ENCODE measurements around the gene SLC12A9. TPM values are rescaled to one million over a fixed set of nuclear protein-coding genes. Genes with fewer than 3 reads are reported as not detected.

Gene SLC12A9
- total and polyA plus RNA-seq, 2 of the 4 experiments (the other 2 are of a cell fraction), result 4.5 to 16.2 TPM

- WGBS, 2 experiments (ENCODE audit: extremely low coverage in 2 of 2, insufficient read length in 1 of 2), result 100% methylated on average over 3 of the region's 9 CpGs; no CpG with 5 or more reads in 1 of the 2 experiments
- Histone ChIP-seq H2AK9ac (replicated peaks; ENCODE audit: low read depth, low read length, poor library complexity) (no peak overlapping the region), H3K18ac (ENCODE audit: low read depth, low read length) (no peak overlapping the region), H3K23ac (ENCODE audit: low read depth, low read length) (no peak overlapping the region), H2AFZ (replicated peaks; ENCODE audit: low read length, poor library complexity) (no peak overlapping the region), H3K14ac (replicated peaks; ENCODE audit: low read depth, low read length) (no peak overlapping the region), H3K27me3 (ENCODE audit: control insufficient read depth, insufficient read depth, low read length) (no peaks in the 10 kb centered on the region), H3K4me1 (ENCODE audit: control insufficient read depth, insufficient read depth, low read length) (peaks cover 3% of the 10 kb centered on the region; the same call in 1 of the 2 replicates), H4K20me1 (ENCODE audit: insufficient read depth, low read length) (no peaks in the 10 kb centered on the region; the same call in 1 of the 2 replicates), H3K36me3 (ENCODE audit: control insufficient read depth, insufficient read depth, low read length) (peaks cover 75% of the 10 kb centered on the region), H3K9me1 (ENCODE audit: insufficient read depth, low read length) (0 out of 2 replicates have a peak, but pooled peaks cover 3% of the 10 kb centered on the region), H4K8ac (ENCODE audit: low read depth in 2 of 2, low read length in 2 of 2) (no peak overlapping the region), H3K4me3 (ENCODE audit: insufficient read depth, low read depth, low read length) (no peak overlapping the region), H4K91ac (ENCODE audit: insufficient read depth, low read depth, low read length) (no peak overlapping the region), H2BK15ac (ENCODE audit: low read depth, low read length) (no peak overlapping the region), H3K27ac (ENCODE audit: insufficient read depth, low read length) (no peak overlapping the region), H3K4ac (ENCODE audit: low read depth, low read length) (no peak overlapping the region), H2BK20ac (ENCODE audit: low read depth, low read length) (no peak overlapping the region), H3K79me1 (ENCODE audit: low read depth in 1 of 2, low read length in 2 of 2) (peaks cover 0 to 17% of the 10 kb centered on the region in 2 experiments; a peak in 3 of 4 replicates), H3K9me3 (ENCODE audit: control insufficient read depth, insufficient read depth, low read length) (no peaks in the 10 kb centered on the region), H4K5ac (ENCODE audit: low read depth, low read length) (no peak overlapping the region), H2BK5ac (ENCODE audit: low read depth, low read length, poor library complexity, severe bottlenecking) (no peak overlapping the region), H3K4me2 (ENCODE audit: low read depth, low read length) (no peak overlapping the region), H3K56ac (ENCODE audit: extremely low read depth, insufficient read depth, low read length) (no peak overlapping the region), H3K9ac (ENCODE audit: low read depth, low read length) (no peak overlapping the region), H2AK5ac (ENCODE audit: low read depth, low read length) (no peak overlapping the region), H2BK120ac (ENCODE audit: low read depth, low read length) (no peak overlapping the region)
- in situ Hi-C loops (cut with MboI; ENCODE audit: low sequenced_read_pairs) (no loop called here), intact Hi-C loops (cut with micrococcal nuclease) (no loop called here), dilution Hi-C loops (cut with HindIII; ENCODE audit: low sequenced_read_pairs, unreplicated experiment) (no loop called here)
- BruUV-seq (replicated peaks), result no TSS peak
- CTCF ChIA-PET, result no interaction called here
- DNase-seq (no peak), ATAC-seq (ENCODE audit: low read depth) (no peak)
- TF ChIP-seq CTCF (conservative IDR thresholded peaks at IDR 0.05; ENCODE audit: low read depth, low read length) (no peak), SMC3 (IDR thresholded peaks at IDR 0.05; ENCODE audit: low read depth, low read length) (no peak), POLR2A (IDR thresholded peaks at IDR 0.05; ENCODE audit: low read depth, low read length) (no peak), MXI1 (IDR thresholded peaks at IDR 0.05; ENCODE audit: borderline replicate concordance, low read depth, low read length) (no peak), FOS (IDR thresholded peaks at IDR 0.05; ENCODE audit: low read depth, low read length) (no peak), BHLHE40 (IDR thresholded peaks at IDR 0.05; ENCODE audit: low read depth, low read length) (no peak), RAD21 (IDR thresholded peaks at IDR 0.05; ENCODE audit: low read length) (no peak), RCOR1 (IDR thresholded peaks at IDR 0.05; ENCODE audit: insufficient replicate concordance, low read length) (no peak), MAZ (IDR thresholded peaks at IDR 0.05; ENCODE audit: borderline replicate concordance, low read depth, low read length) (no peak), CHD1 (IDR thresholded peaks at IDR 0.05; ENCODE audit: low read depth, low read length) (no peak), MAFK (IDR thresholded peaks at IDR 0.05; ENCODE audit: low read depth, low read length) (no peak), RFX5 (IDR thresholded peaks at IDR 0.05; ENCODE audit: low read depth, low read length) (no peak)
- TF ChIP-seq, protein P1, sequence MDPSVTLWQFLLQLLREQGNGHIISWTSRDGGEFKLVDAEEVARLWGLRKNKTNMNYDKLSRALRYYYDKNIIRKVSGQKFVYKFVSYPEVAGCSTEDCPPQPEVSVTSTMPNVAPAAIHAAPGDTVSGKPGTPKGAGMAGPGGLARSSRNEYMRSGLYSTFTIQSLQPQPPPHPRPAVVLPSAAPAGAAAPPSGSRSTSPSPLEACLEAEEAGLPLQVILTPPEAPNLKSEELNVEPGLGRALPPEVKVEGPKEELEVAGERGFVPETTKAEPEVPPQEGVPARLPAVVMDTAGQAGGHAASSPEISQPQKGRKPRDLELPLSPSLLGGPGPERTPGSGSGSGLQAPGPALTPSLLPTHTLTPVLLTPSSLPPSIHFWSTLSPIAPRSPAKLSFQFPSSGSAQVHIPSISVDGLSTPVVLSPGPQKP (IDR thresholded peaks at IDR 0.05; ENCODE audit: borderline replicate concordance, low read depth, low read length), result no peak
- POLR2A ChIA-PET (ENCODE audit: unreplicated experiment), result interaction anchor here (0.6 to 0.7 kb wide), 2 partner anchors 97 to 106 kb away, joined by 5 to 19 read pairs; no protein-coding TSS in a partner anchor
Measured at GRCh38 chr7:100818366-100818765, 34.1 kb upstream of the SLC12A9 start.

Data from IMR-90 (cell line).